ENCODE data around the gene LCOR. TPM values are rescaled to one million over a fixed set of nuclear protein-coding genes. Genes with fewer than 3 reads are reported as not detected.

The LCOR gene
- total and polyA plus RNA-seq, 9 of the 15 experiments (the other 6 are each of a cell fraction or from before 2014, with no cell fraction given), result 3.6 to 25.2 (median 14.4) TPM

GRCh38 chr10:96863922-96864543, 31.9 kb downstream of the LCOR start (continued):
- TF ChIP-seq POLR3G (IDR thresholded peaks at IDR 0.05; ENCODE audit: extremely low read depth, insufficient read length, insufficient replicate concordance) (no peak), JUND (IDR thresholded peaks at IDR 0.05; ENCODE audit: borderline replicate concordance, low read depth, low read length) (peak; percentile 90), JUND (tag; IDR thresholded peaks at IDR 0.05; ENCODE audit: borderline replicate concordance, low read depth, low read length) (peak; percentile 85), RB1 (IDR thresholded peaks at IDR 0.05; ENCODE audit: low read depth) (no peak), FOXA3 (CRISPR knock-in tag; conservative IDR thresholded peaks at IDR 0.05 in 1 of 2, IDR thresholded peaks at IDR 0.05 in 1 of 2) (0 out of 4 replicates have a peak, but pooled peaks of 1 of the 2 experiments have one; percentile 24), FUS (optimal IDR thresholded peaks at IDR 0.05; ENCODE audit: low read depth, low read length) (no peak)

- Histone ChIP-seq H3K4me3 (no peak overlapping the region), H3K9ac (ENCODE audit: insufficient read depth in 1 of 2, low read depth in 2 of 2, low read length in 2 of 2) (no peak overlapping the region), H3K27ac (ENCODE audit: extremely low read depth, low read depth, low read length) (no peak overlapping the region), H3K27me3 (ENCODE audit: control insufficient read depth in 2 of 2, insufficient read depth in 2 of 2, low read length in 2 of 2) (no peaks in the 10 kb centered on the region), H3K36me3 (ENCODE audit: control insufficient read depth, insufficient read depth, low read length) (no peaks in the 10 kb centered on the region), H4K20me1 (replicated peaks; ENCODE audit: control insufficient read depth, insufficient read depth, low read length) (no peaks in the 10 kb centered on the region), H3K4me2 (ENCODE audit: insufficient read depth, low read length) (no peak overlapping the region), H3K9me3 (replicated peaks; ENCODE audit: control insufficient read depth, insufficient read depth, low read depth, low read length) (no peaks in the 10 kb centered on the region), H3K9me1 (ENCODE audit: control insufficient read depth, insufficient read depth, low read length) (no peaks in the 10 kb centered on the region), H3K79me2 (ENCODE audit: control insufficient read depth, insufficient read depth, low read length) (peaks cover 85% of the 10 kb centered on the region), H3K4me1 (replicated peaks in 1 of 2; ENCODE audit: control insufficient read depth in 2 of 2, insufficient read depth in 2 of 2, low read length in 2 of 2) (no peaks in the 10 kb centered on the region), H2AFZ (ENCODE audit: low read depth, low read length) (no peak overlapping the region)
- DNase-seq (ENCODE audit: extremely low read depth in 1 of 4, low spot score in 3 of 4) (no peak), FAIRE-seq (no peak), ATAC-seq (no peak)
- ChIA-PET CTCF (ENCODE audit: low intra/inter-chr PET ratio) (no interaction called here), POLR2A (interaction anchor here (2.7 kb wide), 1 partner anchor 10 kb away, joined by 9 read pairs; no protein-coding TSS in a partner anchor)
- no peak for TF ChIP-seq DNMT1 (IDR thresholded peaks at IDR 0.05)
- TF ChIP-seq ZSCAN29 (IDR thresholded peaks at IDR 0.05), result no peak
- TF ChIP-seq C11orf30 (IDR thresholded peaks at IDR 0.05; ENCODE audit: low read depth), result peak; percentile 41; the same call in 1 of the 2 replicates
- TF ChIP-seq RBM14 (IDR thresholded peaks at IDR 0.05; ENCODE audit: borderline replicate concordance, insufficient read depth, low read depth, low read length), result no peak
- no peak for TF ChIP-seq ZNF695 (CRISPR knock-in tag; IDR thresholded peaks at IDR 0.05)
- TF ChIP-seq ZNF12 (CRISPR knock-in tag; IDR thresholded peaks at IDR 0.05), result no peak
- no peak for TF ChIP-seq GTF2E2 (tag; IDR thresholded peaks at IDR 0.05)
- TF ChIP-seq KHSRP (IDR thresholded peaks at IDR 0.05), result no peak
- no peak for TF ChIP-seq CREM (IDR thresholded peaks at IDR 0.05; ENCODE audit: low read depth)
- TF ChIP-seq, protein P1, sequence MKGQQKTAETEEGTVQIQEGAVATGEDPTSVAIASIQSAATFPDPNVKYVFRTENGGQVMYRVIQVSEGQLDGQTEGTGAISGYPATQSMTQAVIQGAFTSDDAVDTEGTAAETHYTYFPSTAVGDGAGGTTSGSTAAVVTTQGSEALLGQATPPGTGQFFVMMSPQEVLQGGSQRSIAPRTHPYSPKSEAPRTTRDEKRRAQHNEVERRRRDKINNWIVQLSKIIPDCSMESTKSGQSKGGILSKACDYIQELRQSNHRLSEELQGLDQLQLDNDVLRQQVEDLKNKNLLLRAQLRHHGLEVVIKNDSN (CRISPR knock-in tag; IDR thresholded peaks at IDR 0.05), result no peak
- no peak for TF ChIP-seq BDP1 (IDR thresholded peaks at IDR 0.05; ENCODE audit: insufficient read depth, insufficient read length)
- no peak for TF ChIP-seq HES1 (IDR thresholded peaks at IDR 0.05; ENCODE audit: low read depth)
- TF ChIP-seq ZNF316 (IDR thresholded peaks at IDR 0.05), result peak; percentile 65
- no peak for TF ChIP-seq ZNF79 (CRISPR knock-in tag; IDR thresholded peaks at IDR 0.05; ENCODE audit: low read depth)
- no TSS peak for BruUV-seq (replicated peaks)
- in situ Hi-C loops (cut with MboI), result no loop called here
- intact Hi-C loops (cut with micrococcal nuclease), result no loop called here
Observed at GRCh38 chr10:96873086-96873485, 41.0 kb downstream of the LCOR start.
